ENCODE results near the gene BBX.

BBX gene

GRCh38 chr3:107657971-107658370 lies 135.2 kb downstream of the BBX start:
- peak; percentile 56 for DNase-seq (ENCODE audit: low read depth)

GRCh38 chr3:107660306-107660976 lies 137.7 kb downstream of the BBX start:
- DNase-seq (ENCODE audit: low read depth): peak; percentile 73

DNA sequence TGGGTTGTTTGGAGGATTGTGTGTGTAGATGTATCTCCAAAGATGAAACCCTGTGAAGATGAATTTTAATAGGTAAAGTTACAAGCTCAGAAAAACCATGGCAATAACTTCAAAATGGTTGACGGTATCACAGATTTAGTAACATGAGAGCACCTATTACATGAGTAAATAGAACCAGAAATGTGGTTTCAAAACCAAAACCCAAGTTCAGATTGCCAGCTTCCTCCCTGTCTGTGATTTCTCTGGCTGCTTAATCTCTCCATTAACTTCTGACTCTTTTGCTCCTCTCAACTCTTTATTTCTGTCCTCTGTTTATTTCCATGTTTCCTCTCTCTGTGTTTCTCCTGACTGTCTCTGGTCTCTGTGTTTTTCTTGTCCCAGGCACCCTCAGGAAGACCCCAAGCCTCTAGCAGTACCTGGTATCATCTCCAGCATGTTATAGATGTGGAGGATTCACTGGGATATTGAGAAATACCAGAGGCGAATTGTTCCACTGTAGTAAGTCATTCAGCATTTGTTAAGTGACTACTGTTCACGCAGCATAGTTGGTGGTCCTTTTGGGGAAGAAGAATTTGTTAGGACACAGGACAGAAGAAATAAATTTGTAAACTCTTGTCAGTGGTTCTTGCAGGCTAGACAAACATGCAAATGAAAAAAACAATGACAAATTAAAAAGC lies 138.8 kb downstream of the BBX start:
- DNase-seq (ENCODE audit: low read depth): peak; percentile 26

DNA sequence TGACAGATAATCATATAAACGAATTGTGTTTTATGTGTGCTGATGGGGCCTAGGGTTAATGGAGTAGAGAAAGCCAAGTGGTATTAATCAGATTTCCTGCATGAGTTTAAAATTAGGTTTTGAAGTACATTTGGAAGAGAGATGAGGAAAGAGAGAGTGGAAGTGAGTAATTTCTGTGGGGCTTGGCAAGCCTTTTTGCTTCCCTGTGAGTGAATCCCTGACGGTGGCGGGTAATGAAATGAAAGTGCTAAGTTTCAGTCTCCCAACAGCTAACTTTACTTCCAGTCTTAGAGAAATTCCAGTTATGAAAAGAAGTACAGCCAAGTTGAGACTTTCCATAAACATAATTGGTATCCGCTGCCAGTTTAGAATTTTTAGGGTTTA lies 139.4 kb downstream of the BBX start:
- DNase-seq (ENCODE audit: low read depth): peak; percentile 78

DNA sequence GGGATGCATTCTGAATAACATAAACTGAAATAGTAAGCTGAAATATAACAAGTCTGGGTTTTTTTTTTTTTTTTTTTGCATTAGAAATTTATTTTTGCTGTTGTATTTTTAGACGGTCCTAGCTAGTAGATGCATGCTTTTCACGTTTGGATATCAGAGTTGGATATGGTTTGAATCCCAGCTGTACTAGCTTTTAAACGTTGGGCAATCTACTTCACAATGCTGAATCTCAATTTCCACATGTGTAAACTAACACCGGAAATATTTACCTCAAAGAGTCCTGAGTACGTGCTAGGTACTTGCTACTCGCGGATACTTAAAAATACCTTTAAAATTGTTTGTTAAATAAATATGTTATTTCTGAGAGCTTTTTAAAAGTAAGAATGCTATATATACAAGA lies 139.8 kb downstream of the BBX start:
- DNase-seq (ENCODE audit: low read depth): no peak

- DNase-seq (ENCODE audit: low read depth): no peak
These were observed 140.5 kb downstream of the BBX start for GRCh38 chr3:107663266-107663665.

GRCh38 chr3:107664614-107665013 lies 141.9 kb downstream of the BBX start:
- no peak for DNase-seq (ENCODE audit: low read depth)

- DNase-seq (ENCODE audit: low read depth): no peak
These were observed 142.6 kb downstream of the BBX start for GRCh38 chr3:107665351-107665750.

GRCh38 chr3:107666853-107667252 lies 144.1 kb downstream of the BBX start:
- no peak for DNase-seq (ENCODE audit: low read depth)

DNA sequence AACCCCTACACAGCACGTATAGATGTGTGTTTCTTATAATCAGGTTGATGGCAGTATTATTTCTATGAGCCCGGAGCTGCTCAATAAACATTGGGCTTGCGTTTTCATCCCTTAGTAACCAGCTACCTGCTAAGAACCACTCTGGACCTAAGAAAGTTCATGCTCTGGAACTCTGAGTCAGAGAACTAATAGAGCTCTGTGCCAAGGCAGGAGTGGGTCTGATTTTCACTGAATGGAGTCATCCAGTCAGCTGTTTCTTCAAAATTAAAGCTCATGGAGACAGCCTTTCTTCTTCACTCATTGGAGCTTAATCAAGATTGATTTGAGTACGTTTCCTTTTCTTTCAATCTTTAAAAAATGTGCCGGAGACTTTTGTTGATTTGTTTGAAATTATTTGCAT lies 145.7 kb downstream of the BBX start:
- DNase-seq (ENCODE audit: low read depth): no peak

DNA sequence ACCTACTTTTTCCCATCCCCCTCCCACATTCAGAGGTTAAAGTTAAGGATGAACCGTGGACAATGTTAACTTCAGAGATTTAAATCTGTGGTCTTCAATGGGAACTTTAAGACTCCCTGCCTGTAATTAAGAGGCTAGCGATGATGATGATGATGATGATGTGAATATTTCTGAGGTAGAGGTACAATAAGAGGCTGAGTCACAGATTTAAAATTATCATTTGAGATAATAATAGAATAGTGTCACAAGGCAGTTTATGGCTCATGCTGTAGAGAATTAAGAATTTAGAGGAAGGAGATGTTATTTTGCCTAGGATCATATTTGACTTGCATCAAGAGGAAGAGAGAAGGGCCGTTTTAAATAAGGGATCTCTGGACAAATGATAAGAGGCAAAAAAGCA lies 146.2 kb downstream of the BBX start:
- no peak for DNase-seq (ENCODE audit: low read depth)

DNA sequence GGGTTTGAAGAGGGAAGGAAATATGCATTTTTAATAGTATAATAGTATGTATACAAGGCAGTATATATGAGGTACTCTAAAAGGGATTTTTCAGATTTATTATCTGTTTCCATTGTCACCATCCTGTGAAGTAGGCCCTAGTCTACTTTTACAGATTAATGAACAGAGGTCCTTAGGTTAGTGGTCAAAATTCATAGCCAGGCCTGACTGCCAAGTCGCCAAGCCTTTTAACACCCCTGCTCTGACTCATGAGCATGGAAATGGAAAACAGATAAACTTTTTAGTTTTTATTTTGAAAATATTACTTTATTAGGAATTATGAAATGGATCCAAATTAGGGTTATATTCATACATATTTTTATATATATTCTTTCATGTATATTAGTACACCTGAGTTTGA lies 146.9 kb downstream of the BBX start:
- no peak for DNase-seq (ENCODE audit: low read depth)

- no peak for DNase-seq (ENCODE audit: low read depth)
These were observed 148.2 kb downstream of the BBX start for GRCh38 chr3:107670986-107671385.

GRCh38 chr3:107674371-107674770 lies 151.6 kb downstream of the BBX start:
- DNase-seq (ENCODE audit: low read depth): no peak

DNA sequence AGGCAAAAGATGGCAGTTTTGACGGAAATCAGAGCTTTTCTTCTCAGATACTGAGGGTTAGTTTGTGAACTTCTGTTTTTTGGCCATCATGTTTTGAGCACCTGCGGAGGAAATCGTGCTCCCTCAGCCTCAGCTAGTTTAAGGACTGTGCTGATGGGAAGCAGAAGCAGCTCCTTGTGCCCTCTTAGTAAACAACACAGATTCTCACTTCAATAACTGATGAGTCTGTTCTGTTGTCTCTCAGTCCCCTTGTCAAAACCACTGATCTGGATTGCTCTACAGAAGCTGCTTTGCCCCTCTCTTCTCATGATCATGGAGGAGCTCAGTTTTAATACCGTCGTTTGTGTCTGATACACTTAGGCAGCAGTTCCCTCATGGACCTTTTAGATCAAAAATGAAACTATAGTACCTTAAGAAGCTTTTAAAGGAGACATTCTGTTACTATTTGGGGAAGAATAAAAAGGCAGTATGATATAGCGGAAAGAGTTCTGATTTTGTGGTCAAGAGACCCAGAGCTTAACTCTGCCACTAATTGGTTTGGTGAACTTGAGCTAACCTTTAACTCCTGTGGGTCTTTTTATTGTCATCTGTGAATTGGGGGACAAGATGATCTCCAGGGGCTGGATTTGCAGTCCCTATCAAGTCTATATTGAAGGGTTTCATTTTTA lies 152.6 kb downstream of the BBX start:
- no peak for DNase-seq (ENCODE audit: low read depth)

DNA sequence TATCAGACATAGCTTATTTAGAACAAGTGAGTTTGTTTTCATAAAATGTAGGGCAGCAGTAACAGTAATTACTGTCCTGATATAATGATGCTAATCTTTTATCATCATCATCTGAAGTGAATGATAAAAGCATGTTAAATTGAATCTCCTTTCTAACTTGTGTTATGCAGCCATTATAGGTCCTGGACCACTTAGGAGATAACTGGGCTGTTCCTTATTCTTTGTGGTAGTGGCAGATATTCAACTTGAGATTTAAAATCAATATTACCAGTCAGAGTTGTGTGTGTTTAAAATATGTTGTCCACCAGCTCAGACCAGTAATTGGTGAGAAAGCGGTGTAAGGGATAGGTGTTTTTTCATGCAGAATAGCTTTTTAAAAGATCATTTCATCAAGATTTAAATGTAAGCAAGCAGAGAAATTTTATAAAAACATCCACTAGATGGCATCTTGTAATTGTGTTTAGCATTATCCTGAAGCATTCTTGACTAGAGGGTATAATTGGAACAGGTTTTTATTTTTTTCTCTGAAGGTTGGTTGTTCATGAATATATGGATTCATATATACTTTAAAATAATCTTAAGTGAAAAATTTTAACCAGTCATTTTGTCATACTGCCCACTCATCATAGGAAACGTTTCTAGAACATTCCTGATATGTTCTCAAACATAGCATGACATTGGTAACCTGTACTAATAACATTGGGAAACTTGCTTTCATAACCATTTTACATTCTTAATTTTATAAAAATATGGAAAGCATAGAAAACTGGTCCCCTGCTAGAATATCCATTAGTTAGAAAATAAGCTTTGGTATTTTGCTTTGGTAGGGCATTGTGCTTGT lies 153.9 kb downstream of the BBX start:
- DNase-seq (ENCODE audit: low read depth): peak; percentile 63

DNA sequence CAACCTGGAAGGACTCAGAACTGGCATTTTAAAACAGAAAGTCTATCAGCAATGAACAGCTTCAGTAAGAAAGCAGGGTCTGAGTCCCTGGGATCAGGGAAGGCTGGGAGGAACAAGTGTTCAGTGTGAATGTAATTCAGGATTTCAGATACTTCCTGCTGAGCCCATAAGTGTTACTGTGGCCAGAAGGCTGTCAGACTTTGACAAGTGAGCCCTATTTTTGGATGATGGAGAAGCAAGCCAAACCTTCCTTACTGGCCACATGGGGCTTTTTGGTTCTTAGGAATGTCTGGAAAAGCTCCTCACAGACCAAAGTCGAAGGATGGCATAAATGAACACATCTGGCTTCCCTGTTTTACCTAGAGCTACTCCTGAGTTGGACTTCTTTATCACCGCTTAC lies 157.2 kb downstream of the BBX start:
- no peak for DNase-seq (ENCODE audit: low read depth)

DNA sequence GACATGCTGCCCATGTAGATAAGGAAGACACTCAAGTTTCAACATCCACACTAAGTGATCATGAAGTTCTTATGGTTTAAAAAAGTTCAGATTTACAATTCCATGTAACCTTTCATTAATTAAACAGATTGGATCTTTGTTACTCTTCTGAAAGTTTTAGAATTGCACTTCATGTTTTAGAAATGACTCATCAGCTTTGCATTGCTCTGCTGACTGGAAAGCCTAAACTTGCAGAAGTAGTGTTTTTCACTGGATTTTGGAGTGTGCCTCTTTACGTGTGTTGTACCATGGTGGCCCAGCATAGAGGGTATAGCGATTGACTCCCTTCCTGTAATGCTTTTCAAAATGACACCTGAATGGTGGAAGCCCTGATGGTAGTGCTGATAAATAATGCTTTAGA lies 157.9 kb downstream of the BBX start:
- peak; percentile 51 for DNase-seq (ENCODE audit: low read depth)

DNA sequence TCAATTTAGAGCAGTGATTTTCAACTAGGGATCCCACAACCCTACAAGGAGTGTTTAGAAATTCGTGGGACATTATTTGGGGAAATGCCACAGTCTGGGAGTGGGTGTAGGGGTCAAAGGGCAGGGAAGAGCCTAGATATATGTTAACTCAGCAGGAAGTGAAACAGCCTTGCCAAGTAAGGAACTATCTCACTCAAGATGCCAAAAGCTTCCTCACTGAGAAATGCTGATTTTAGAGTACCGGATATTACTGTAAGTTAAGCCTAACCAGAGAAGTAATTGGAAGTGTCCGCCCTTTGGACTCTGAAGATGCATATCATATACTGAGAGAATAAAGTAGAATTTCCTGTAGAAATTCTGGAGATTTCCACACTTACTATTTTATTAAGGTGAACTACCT lies 158.6 kb downstream of the BBX start:
- DNase-seq (ENCODE audit: low read depth): no peak

DNA sequence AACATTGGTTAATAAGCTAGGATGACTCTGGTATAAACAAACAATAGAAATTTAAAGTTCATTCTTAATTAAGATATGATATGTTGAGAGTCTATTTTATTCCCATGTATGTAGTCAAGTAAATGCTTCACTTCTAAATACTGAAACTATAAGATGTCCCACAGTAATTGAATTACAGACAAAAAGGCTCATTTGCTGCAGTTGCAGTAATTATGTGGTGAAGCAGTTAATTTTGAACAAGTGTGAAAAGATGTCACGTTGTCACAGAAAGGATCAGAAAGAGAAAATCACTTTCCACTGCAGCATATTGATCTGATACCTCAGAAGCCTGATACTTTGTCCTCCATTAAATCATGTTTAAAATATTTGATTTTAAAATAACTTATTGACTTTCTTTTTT lies 159.8 kb downstream of the BBX start:
- DNase-seq (ENCODE audit: low read depth): no peak

DNA sequence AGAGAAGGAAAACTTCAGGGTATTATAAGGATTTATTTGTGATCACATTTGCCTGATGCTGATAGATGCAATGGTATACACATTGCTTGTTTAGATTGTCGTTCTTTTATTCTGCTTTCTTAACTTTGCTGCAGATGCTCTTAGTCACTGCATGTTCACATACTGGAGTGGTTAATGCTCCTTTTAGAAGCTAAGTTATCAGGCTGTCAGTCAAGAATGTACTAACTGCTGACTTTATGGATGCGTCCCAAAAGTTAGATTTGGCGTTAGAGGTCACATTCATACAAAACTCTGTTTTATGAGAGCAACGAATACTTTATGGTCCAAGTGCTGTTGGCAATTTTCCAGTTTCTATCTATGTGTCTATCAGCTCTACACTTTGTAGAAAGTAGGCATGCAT lies 160.7 kb downstream of the BBX start:
- no peak for DNase-seq (ENCODE audit: low read depth)

- no peak for DNase-seq (ENCODE audit: low read depth)
These were observed 161.7 kb downstream of the BBX start for GRCh38 chr3:107684431-107684925.
